IMR-90 (cell line): Measurements from ENCODE around the gene IL1B. TPM values are rescaled to one million over a fixed set of nuclear protein-coding genes. Genes with fewer than 3 reads are reported as not detected.

Experiments used
- ATAC-seq: fragments of 200-7000 bp; cut with Tn5 transposase; 2 replicates; pipeline ENCODE4 v1.9.1; 2020; ENCODE audit warnings: low read depth, mild to moderate bottlenecking, moderate library complexity
- BruUV-seq: library from RNA; stranded (reverse); fragments of 400-500 nt; replicated peaks from 2 replicates; lab custom pipeline; 2021; lab: Mats Ljungman, UMichigan
- CTCF ChIA-PET: fragments of 300-600 bp; formaldehyde crosslinking; extraction: SDS; loops from one replicate; lab custom pipeline; 2021; ENCODE audit warnings: antibody characterized with exemption; lab: Yijun Ruan, JAX
- POLR2A ChIA-PET: fragments of 300-600 bp; sonication (Branson Sonifier 250); formaldehyde crosslinking; loops from one replicate; lab custom pipeline; 2022; ENCODE audit warnings: antibody characterized with exemption; ENCODE audit not compliant: unreplicated experiment; lab: Charles Lee
- DNase-seq: peaks from one replicate; pipeline ENCODE4 v3.0.0; 2013
- H2AFZ ChIP-seq: replicated peaks from 2 replicates; pipeline ENCODE3; 2013; ENCODE audit warnings: low read length, mild to moderate bottlenecking; ENCODE audit not compliant: poor library complexity
- H2AK5ac ChIP-seq: 2 replicates; pipeline ENCODE4 v1.6.1; 2013; ENCODE audit warnings: low read depth, low read length, inconsistent platforms
- H2AK9ac ChIP-seq: replicated peaks from 2 replicates; pipeline ENCODE3; 2013; ENCODE audit warnings: mild to moderate bottlenecking, low read depth, low read length, moderate library complexity; ENCODE audit not compliant: poor library complexity
- H2BK120ac ChIP-seq: 2 replicates; pipeline ENCODE4 v1.6.1; 2013; ENCODE audit warnings: low read depth, low read length, inconsistent platforms
- H2BK15ac ChIP-seq: 3 replicates; pipeline ENCODE4 v1.6.1; 2013; ENCODE audit warnings: low read depth, low read length, inconsistent platforms
- H2BK20ac ChIP-seq: 2 replicates; pipeline ENCODE4 v1.6.1; 2013; ENCODE audit warnings: low read depth, mild to moderate bottlenecking, inconsistent platforms, low read length, moderate library complexity
- H2BK5ac ChIP-seq: 2 replicates; pipeline ENCODE4 v1.6.1; 2013; ENCODE audit warnings: mild to moderate bottlenecking, low read depth, low read length, inconsistent platforms; ENCODE audit not compliant: poor library complexity, severe bottlenecking
- H3K14ac ChIP-seq: replicated peaks from 2 replicates; pipeline ENCODE4 v1.6.1; 2013; ENCODE audit warnings: low read depth, low read length, inconsistent platforms
- H3K18ac ChIP-seq: 2 replicates; pipeline ENCODE4 v1.6.1; 2013; ENCODE audit warnings: low read depth, low read length, control low read depth
- H3K23ac ChIP-seq: 2 replicates; pipeline ENCODE4 v1.6.1; 2013; ENCODE audit warnings: low read depth, low read length, inconsistent platforms
- H3K27ac ChIP-seq: 2 replicates; pipeline ENCODE4 v1.5.1; 2013; ENCODE audit warnings: mild to moderate bottlenecking, control low read depth, low read length; ENCODE audit not compliant: insufficient read depth
- H3K27me3 ChIP-seq: 2 replicates; pipeline ENCODE4 v1.6.1; 2013; ENCODE audit warnings: low read length; ENCODE audit not compliant: control insufficient read depth, insufficient read depth
- H3K36me3 ChIP-seq: 2 replicates; pipeline ENCODE4 v1.6.1; 2013; ENCODE audit warnings: low read length, mixed read lengths; ENCODE audit not compliant: control insufficient read depth, insufficient read depth
- H3K4ac ChIP-seq: 2 replicates; pipeline ENCODE4 v1.6.1; 2013; ENCODE audit warnings: low read depth, low read length, inconsistent platforms
- H3K4me1 ChIP-seq: 2 replicates; pipeline ENCODE4 v1.6.1; 2013; ENCODE audit warnings: low read length, mixed read lengths; ENCODE audit not compliant: control insufficient read depth, insufficient read depth
- H3K4me2 ChIP-seq: 2 replicates; pipeline ENCODE4 v1.6.1; 2013; ENCODE audit warnings: low read depth, mild to moderate bottlenecking, control low read depth, low read length, moderate library complexity
- H3K4me3 ChIP-seq: 2 replicates; pipeline ENCODE4 v1.5.1; 2013; ENCODE audit warnings: low read depth, mild to moderate bottlenecking, control low read depth, low read length, moderate library complexity; ENCODE audit not compliant: insufficient read depth
- H3K56ac ChIP-seq: 2 replicates; pipeline ENCODE4 v1.6.1; 2013; ENCODE audit warnings: low read length, inconsistent platforms; ENCODE audit not compliant: insufficient read depth; ENCODE audit errors: extremely low read depth
- H3K79me1 ChIP-seq, 2 experiments: 2 replicates each; pipeline ENCODE4 v1.6.1; 2013; ENCODE audit warnings: low read length in 2 of 2, inconsistent platforms in 1 of 2, low read depth in 1 of 2
- H3K9ac ChIP-seq: 2 replicates; pipeline ENCODE4 v1.6.1; 2013; ENCODE audit warnings: low read depth, low read length, control low read depth
- H3K9me1 ChIP-seq: 2 replicates; pipeline ENCODE4 v1.6.1; 2013; ENCODE audit warnings: low read length, inconsistent platforms; ENCODE audit not compliant: insufficient read depth
- H3K9me3 ChIP-seq: 2 replicates; pipeline ENCODE4 v1.6.1; 2013; ENCODE audit warnings: low read length; ENCODE audit not compliant: control insufficient read depth, insufficient read depth
- H4K20me1 ChIP-seq: 2 replicates; pipeline ENCODE4 v1.6.1; 2013; ENCODE audit warnings: low read length, inconsistent platforms; ENCODE audit not compliant: insufficient read depth
- H4K5ac ChIP-seq: 2 replicates; pipeline ENCODE4 v1.6.1; 2013; ENCODE audit warnings: mild to moderate bottlenecking, low read depth, low read length, control low read depth
- H4K8ac ChIP-seq, 2 experiments: 2 replicates each; pipeline ENCODE4 v1.6.1; 2013; ENCODE audit warnings: low read depth in 2 of 2, low read length in 2 of 2, control low read depth in 1 of 2, inconsistent platforms in 1 of 2
- H4K91ac ChIP-seq: 2 replicates; pipeline ENCODE4 v1.6.1; 2013; ENCODE audit warnings: low read depth, low read length, inconsistent platforms; ENCODE audit not compliant: insufficient read depth
- BHLHE40 ChIP-seq: fragments of 150-350 bp; IDR thresholded peaks from 2 replicates; pipeline ENCODE4 v1.6.1; 2016; ENCODE audit warnings: mild to moderate bottlenecking, low read depth, low read length
- CHD1 ChIP-seq: IDR thresholded peaks from 2 replicates; pipeline ENCODE4 v1.6.1; 2012; ENCODE audit warnings: low read depth, low read length, improper control_type of control experiment
- ELK1 ChIP-seq: fragments of 150-350 bp; IDR thresholded peaks from 2 replicates; pipeline ENCODE4 v1.6.1; 2016; ENCODE audit warnings: low read depth, mild to moderate bottlenecking, low read length, moderate library complexity, borderline replicate concordance
- FOS ChIP-seq: fragments of 150-350 bp; IDR thresholded peaks from 2 replicates; pipeline ENCODE4 v1.6.1; 2016; ENCODE audit warnings: low read depth, low read length
- MAZ ChIP-seq: IDR thresholded peaks from 2 replicates; pipeline ENCODE4 v1.6.1; 2012; ENCODE audit warnings: low read depth, mild to moderate bottlenecking, low read length, improper control_type of control experiment, moderate library complexity, borderline replicate concordance
- NFE2L2 ChIP-seq: fragments of 150-350 bp; IDR thresholded peaks from 2 replicates; pipeline ENCODE4 v1.6.1; 2016; ENCODE audit warnings: low read depth, mild to moderate bottlenecking, low read length
- RAD21 ChIP-seq: IDR thresholded peaks from 2 replicates; pipeline ENCODE4 v1.6.1; 2012; ENCODE audit warnings: low read length, improper control_type of control experiment
- RCOR1 ChIP-seq: IDR thresholded peaks from 2 replicates; pipeline ENCODE4 v1.6.1; 2012; ENCODE audit warnings: mild to moderate bottlenecking, low read length, improper control_type of control experiment; ENCODE audit not compliant: insufficient replicate concordance
- RFX5 ChIP-seq: IDR thresholded peaks from 2 replicates; pipeline ENCODE4 v1.8.0; 2012; ENCODE audit warnings: low read depth, mild to moderate bottlenecking, low read length, moderate library complexity
- WGBS, 2 experiments: methylation state at CpG; one replicate each; pipeline versions ENCODE4 v1.1.5 to v1.1.7; 2013; ENCODE audit warnings: missing lambda C conversion rate in 2 of 2; ENCODE audit not compliant: insufficient read length in 1 of 2; ENCODE audit errors: extremely low coverage in 2 of 2; 5-methylcytosine and 5-hydroxymethylcytosine counted together
- dilution Hi-C: fragments of 300-500 bp; cut with HindIII; formaldehyde crosslinking; loops from one replicate; pipeline ENCODE4 v1.14.3; 2018; ENCODE audit warnings: low sequenced_read_pairs; ENCODE audit not compliant: unreplicated experiment
- in situ Hi-C: fragments of 300-500 bp; cut with MboI; formaldehyde crosslinking; loops from 3 replicates; pipeline ENCODE4 v1.14.3; 2019; ENCODE audit warnings: low sequenced_read_pairs, inconsistent platforms, mixed read lengths
- intact Hi-C: fragments of 100-400 bp; cut with micrococcal nuclease; formaldehyde crosslinking; loops from 2 replicates; pipeline ENCODE4 v1.10.0; 2022
- polyA plus RNA-seq, 3 experiments: library from polyadenylated mRNA; depleted of rRNA; stranded (reverse); fragments of >200 nt; gene quantifications; 2 replicates each; pipeline ENCODE4 v1.2.3, GENCODE V29; 2012; ENCODE audit warnings: low replicate concordance in 1 of 3
- total RNA-seq: library from RNA; depleted of rRNA; stranded (reverse); fragments of >200 nt; gene quantifications from 2 replicates; pipeline ENCODE4 v1.2.3, GENCODE V29; 2012
- TF ChIP-seq, protein P1 (sequence below): fragments of 150-350 bp; IDR thresholded peaks from 2 replicates; pipeline ENCODE4 v1.6.1; 2017; ENCODE audit warnings: mild to moderate bottlenecking, antibody characterized with exemption, low read length, low read depth
- TF ChIP-seq, protein P2 (sequence below): conservative IDR thresholded peaks from 2 replicates; pipeline ENCODE4 v1.5.1; 2012; ENCODE audit warnings: mild to moderate bottlenecking, low read depth, low read length, improper control_type of control experiment

Gene IL1B
- total and polyA plus RNA-seq, 2 of the 4 experiments (the other 2 are of a cell fraction) = 3.0 to 4.4 TPM

DNA sequence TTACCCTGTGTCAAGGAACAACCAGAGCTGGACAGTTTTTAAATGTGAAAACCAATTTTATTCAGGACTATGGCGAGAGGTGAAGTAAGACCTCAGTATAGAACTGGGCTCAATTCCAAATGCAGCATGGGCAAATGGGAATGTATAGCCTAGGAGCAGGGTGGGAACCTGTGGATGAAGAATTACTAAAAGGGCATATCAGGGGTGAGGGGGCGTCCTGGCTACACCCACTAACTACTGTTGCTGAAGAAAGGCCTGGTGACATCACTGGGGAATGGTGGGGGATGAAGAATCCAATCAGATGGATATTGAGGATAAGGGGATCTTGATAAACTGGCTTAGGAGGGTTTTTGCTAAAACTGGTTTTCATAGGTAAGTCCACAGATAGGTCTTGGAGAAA is 47.1 kb upstream of the IL1B start:
- H4K20me1 ChIP-seq = no peaks in the 10 kb centered on the region
- H3K79me1 ChIP-seq = peaks cover 0 to 3% of the 10 kb centered on the region in 2 experiments; a peak in 2 of 4 replicates
- POLR2A ChIA-PET = no interaction called here
- H2BK15ac ChIP-seq = no peak overlapping the region
- H4K8ac ChIP-seq = no peak overlapping the region
- H3K23ac ChIP-seq = no peak overlapping the region
- H3K27me3 ChIP-seq = no peaks in the 10 kb centered on the region
- no peaks in the 10 kb centered on the region for H3K36me3 ChIP-seq
- BruUV-seq = no TSS peak
- H2BK20ac ChIP-seq = 0 out of 2 replicates have a peak overlapping the region, but pooled peaks have one; percentile 77
- H2BK5ac ChIP-seq = no peak overlapping the region
- no peak overlapping the region for H3K9ac ChIP-seq
- H3K4ac ChIP-seq = no peak overlapping the region
- H2BK120ac ChIP-seq = peak overlapping the region; percentile 32; the same call in 1 of the 2 replicates
- H3K27ac ChIP-seq = no peak overlapping the region
- peaks cover 12% of the 10 kb centered on the region for H3K4me1 ChIP-seq
- TF ChIP-seq, protein P1, sequence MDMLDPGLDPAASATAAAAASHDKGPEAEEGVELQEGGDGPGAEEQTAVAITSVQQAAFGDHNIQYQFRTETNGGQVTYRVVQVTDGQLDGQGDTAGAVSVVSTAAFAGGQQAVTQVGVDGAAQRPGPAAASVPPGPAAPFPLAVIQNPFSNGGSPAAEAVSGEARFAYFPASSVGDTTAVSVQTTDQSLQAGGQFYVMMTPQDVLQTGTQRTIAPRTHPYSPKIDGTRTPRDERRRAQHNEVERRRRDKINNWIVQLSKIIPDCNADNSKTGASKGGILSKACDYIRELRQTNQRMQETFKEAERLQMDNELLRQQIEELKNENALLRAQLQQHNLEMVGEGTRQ = no peak
- no peak for TF ChIP-seq RAD21
- TF ChIP-seq MAZ = no peak
- no peak for TF ChIP-seq RFX5
- TF ChIP-seq FOS = no peak
- no peak for TF ChIP-seq CHD1
- TF ChIP-seq NFE2L2 = no peak
- TF ChIP-seq, protein P2, sequence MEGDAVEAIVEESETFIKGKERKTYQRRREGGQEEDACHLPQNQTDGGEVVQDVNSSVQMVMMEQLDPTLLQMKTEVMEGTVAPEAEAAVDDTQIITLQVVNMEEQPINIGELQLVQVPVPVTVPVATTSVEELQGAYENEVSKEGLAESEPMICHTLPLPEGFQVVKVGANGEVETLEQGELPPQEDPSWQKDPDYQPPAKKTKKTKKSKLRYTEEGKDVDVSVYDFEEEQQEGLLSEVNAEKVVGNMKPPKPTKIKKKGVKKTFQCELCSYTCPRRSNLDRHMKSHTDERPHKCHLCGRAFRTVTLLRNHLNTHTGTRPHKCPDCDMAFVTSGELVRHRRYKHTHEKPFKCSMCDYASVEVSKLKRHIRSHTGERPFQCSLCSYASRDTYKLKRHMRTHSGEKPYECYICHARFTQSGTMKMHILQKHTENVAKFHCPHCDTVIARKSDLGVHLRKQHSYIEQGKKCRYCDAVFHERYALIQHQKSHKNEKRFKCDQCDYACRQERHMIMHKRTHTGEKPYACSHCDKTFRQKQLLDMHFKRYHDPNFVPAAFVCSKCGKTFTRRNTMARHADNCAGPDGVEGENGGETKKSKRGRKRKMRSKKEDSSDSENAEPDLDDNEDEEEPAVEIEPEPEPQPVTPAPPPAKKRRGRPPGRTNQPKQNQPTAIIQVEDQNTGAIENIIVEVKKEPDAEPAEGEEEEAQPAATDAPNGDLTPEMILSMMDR = no peak
- TF ChIP-seq BHLHE40 = no peak
- no peak for TF ChIP-seq RCOR1
- no peak for TF ChIP-seq ELK1
- 86% methylated on average over 1 of the region's 2 CpGs; no CpG with 5 or more reads in 1 of the 2 experiments for WGBS, 2 experiments
- intact Hi-C loops = loop anchor here (2.0 to 5.0 kb wide), 2 partner anchors 121 to 135 kb away; partner anchors contain the start of gene CKAP2L
- no peak overlapping the region for H3K56ac ChIP-seq
- peak overlapping the region; percentile 61 for H2AK5ac ChIP-seq
- H3K9me3 ChIP-seq = no peaks in the 10 kb centered on the region
- H3K9me1 ChIP-seq = peaks cover 17% of the 10 kb centered on the region
- no peak for ATAC-seq
- in situ Hi-C loops = no loop called here
- H3K18ac ChIP-seq = no peak overlapping the region
- H4K91ac ChIP-seq = no peak overlapping the region
- DNase-seq = no peak
- no peak overlapping the region for H4K5ac ChIP-seq
- H2AFZ ChIP-seq = no peak overlapping the region
- no peak overlapping the region for H2AK9ac ChIP-seq
- no peak overlapping the region for H3K4me2 ChIP-seq
- no peak overlapping the region for H3K4me3 ChIP-seq
- H3K14ac ChIP-seq = no peak overlapping the region
- dilution Hi-C loops = no loop called here
- CTCF ChIA-PET = no interaction called here
